Ishikawa (cell line): ENCODE results near the gene OTULIN.

Experiments
- CEBPB ChIP-seq: IDR thresholded peaks from 2 replicates; pipeline ENCODE4 v1.6.1; 2012
- CREB1 ChIP-seq: IDR thresholded peaks from 2 replicates; pipeline ENCODE4 v1.6.1; 2012; ENCODE audit warnings: low read depth
- EGR1 ChIP-seq: IDR thresholded peaks from 2 replicates; pipeline ENCODE4 v1.6.1; 2012
- EP300 ChIP-seq: IDR thresholded peaks from 2 replicates; pipeline ENCODE4 v1.6.1; 2012; ENCODE audit warnings: borderline replicate concordance
- FOXM1 ChIP-seq: IDR thresholded peaks from 2 replicates; pipeline ENCODE4 v1.6.1; 2012; ENCODE audit warnings: low read depth, borderline replicate concordance
- MAX ChIP-seq: IDR thresholded peaks from 2 replicates; pipeline ENCODE4 v1.6.1; 2012
- NFIC ChIP-seq: IDR thresholded peaks from 2 replicates; pipeline ENCODE4 v1.6.1; 2012
- RAD21 ChIP-seq: IDR thresholded peaks from 2 replicates; pipeline ENCODE4 v1.6.1; 2012; ENCODE audit warnings: low read depth
- TAF1 ChIP-seq: IDR thresholded peaks from 2 replicates; pipeline ENCODE4 v1.6.1; 2012; ENCODE audit warnings: low read depth, mild to moderate bottlenecking
- TCF12 ChIP-seq: IDR thresholded peaks from 2 replicates; pipeline ENCODE4 v1.6.1; 2012; ENCODE audit warnings: low read depth
- TEAD4 ChIP-seq: IDR thresholded peaks from 2 replicates; pipeline ENCODE4 v1.6.1; 2012
- YY1 ChIP-seq: IDR thresholded peaks from 2 replicates; pipeline ENCODE4 v1.6.1; 2012; ENCODE audit warnings: low read depth
- ZBTB7A ChIP-seq: IDR thresholded peaks from 2 replicates; pipeline ENCODE4 v1.6.1; 2012; ENCODE audit warnings: low read depth
- TF ChIP-seq, protein P1 (sequence below): IDR thresholded peaks from 2 replicates; pipeline ENCODE4 v1.6.1; 2012; ENCODE audit warnings: low read depth, mild to moderate bottlenecking
- TF ChIP-seq, protein P2 (sequence below): IDR thresholded peaks from 2 replicates; pipeline ENCODE4 v1.6.1; 2012

OTULIN gene

GRCh38 chr5:14728459-14728938 lies 64.0 kb downstream of the OTULIN start:
- TF ChIP-seq, protein P1, sequence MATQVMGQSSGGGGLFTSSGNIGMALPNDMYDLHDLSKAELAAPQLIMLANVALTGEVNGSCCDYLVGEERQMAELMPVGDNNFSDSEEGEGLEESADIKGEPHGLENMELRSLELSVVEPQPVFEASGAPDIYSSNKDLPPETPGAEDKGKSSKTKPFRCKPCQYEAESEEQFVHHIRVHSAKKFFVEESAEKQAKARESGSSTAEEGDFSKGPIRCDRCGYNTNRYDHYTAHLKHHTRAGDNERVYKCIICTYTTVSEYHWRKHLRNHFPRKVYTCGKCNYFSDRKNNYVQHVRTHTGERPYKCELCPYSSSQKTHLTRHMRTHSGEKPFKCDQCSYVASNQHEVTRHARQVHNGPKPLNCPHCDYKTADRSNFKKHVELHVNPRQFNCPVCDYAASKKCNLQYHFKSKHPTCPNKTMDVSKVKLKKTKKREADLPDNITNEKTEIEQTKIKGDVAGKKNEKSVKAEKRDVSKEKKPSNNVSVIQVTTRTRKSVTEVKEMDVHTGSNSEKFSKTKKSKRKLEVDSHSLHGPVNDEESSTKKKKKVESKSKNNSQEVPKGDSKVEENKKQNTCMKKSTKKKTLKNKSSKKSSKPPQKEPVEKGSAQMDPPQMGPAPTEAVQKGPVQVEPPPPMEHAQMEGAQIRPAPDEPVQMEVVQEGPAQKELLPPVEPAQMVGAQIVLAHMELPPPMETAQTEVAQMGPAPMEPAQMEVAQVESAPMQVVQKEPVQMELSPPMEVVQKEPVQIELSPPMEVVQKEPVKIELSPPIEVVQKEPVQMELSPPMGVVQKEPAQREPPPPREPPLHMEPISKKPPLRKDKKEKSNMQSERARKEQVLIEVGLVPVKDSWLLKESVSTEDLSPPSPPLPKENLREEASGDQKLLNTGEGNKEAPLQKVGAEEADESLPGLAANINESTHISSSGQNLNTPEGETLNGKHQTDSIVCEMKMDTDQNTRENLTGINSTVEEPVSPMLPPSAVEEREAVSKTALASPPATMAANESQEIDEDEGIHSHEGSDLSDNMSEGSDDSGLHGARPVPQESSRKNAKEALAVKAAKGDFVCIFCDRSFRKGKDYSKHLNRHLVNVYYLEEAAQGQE: no peak
- no peak for TF ChIP-seq ZBTB7A
- no peak for TF ChIP-seq MAX
- no peak for TF ChIP-seq EP300
- no peak for TF ChIP-seq YY1
- no peak for TF ChIP-seq RAD21
- no peak for TF ChIP-seq NFIC

DNA sequence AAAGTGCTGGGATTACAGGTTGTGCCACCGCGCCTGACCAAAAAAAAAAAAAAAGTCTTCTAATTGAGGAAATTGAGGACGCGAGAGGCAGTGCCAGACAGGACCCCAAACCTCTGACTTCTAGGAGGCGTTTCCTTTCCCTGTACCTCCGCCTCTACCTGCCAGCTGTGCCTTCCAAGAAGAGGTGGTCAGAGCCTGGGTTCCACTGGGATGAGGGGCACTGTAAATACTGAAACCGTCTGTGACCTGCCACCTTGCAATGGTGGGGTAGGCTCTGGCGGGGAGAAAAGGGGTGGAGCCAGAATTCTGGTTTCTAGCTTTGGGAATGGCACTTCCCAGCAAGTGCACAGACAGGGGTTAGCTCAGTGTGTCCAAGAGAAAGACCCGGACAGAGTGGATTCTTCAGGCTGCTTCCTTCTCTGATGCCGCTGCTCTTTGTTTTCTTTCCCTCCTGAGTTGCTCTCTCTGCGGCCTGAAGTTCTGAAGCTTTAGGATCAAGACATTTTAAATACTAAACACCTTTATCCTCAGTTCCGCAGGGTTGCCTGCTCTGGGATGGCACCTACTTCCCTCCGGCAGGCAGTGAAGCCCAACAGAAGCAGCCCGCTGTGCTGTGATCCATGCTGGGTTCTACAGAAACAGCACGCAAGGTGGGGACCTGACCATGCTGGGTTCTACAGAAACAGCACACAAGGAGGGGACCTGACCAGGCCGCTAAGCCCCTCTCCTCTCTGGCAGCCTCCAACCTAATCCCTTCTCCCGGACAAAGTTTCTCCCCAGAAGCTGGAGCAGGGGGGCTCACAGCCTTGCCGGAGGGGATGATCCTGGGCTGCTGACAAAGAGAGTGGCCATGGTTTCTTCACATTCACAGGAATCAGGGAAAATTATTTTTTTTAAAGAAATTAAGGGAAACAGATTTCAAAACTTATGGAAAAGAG lies 65.2 kb downstream of the OTULIN start:
- no peak for TF ChIP-seq TAF1
- TF ChIP-seq CEBPB: no peak
- TF ChIP-seq MAX: no peak
- TF ChIP-seq, protein P1: no peak
- no peak for TF ChIP-seq TEAD4
- TF ChIP-seq FOXM1: no peak
- TF ChIP-seq RAD21: no peak
- no peak for TF ChIP-seq EGR1
- no peak for TF ChIP-seq CREB1
- TF ChIP-seq ZBTB7A: no peak
- no peak for TF ChIP-seq TCF12

- TF ChIP-seq TCF12 (no peak), CREB1 (no peak), ZBTB7A (no peak), NFIC (no peak), EGR1 (no peak), TAF1 (no peak), YY1 (no peak), RAD21 (no peak), MAX (no peak), EP300 (no peak), CEBPB (no peak), TEAD4 (no peak), FOXM1 (no peak)
- TF ChIP-seq, protein P2, sequence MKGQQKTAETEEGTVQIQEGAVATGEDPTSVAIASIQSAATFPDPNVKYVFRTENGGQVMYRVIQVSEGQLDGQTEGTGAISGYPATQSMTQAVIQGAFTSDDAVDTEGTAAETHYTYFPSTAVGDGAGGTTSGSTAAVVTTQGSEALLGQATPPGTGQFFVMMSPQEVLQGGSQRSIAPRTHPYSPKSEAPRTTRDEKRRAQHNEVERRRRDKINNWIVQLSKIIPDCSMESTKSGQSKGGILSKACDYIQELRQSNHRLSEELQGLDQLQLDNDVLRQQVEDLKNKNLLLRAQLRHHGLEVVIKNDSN: no peak
- TF ChIP-seq, protein P1: no peak
Observed at GRCh38 chr5:14730466-14730865, 65.9 kb downstream of the OTULIN start.

DNA sequence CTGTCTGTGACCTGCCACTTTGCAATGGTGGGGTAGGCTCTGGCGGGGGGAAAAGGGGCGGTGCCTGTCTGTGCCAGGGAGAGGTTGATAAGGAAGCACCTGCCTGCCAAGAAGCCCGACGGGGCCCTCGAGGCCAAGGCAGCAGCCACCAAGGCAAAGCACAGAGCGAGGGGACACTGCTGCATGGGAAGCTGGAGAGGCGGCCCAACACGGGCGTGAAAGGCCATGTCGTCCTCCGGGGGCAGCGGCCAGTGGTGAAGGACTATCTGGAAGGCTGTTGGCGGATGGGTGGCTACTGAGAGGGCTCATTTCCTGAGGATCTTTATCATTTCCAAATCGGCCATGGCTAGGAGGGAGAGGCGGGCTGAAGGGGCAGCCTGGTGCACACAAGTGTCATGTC lies 66.4 kb downstream of the OTULIN start:
- TF ChIP-seq NFIC (no peak), CREB1 (no peak), TAF1 (no peak), MAX (no peak), RAD21 (no peak), ZBTB7A (no peak), TEAD4 (no peak), FOXM1 (no peak), CEBPB (no peak), TCF12 (no peak), YY1 (no peak), EP300 (no peak), EGR1 (no peak)
- TF ChIP-seq, protein P1: no peak
- TF ChIP-seq, protein P2: no peak
